GM21367 (cell line): Measurements from ENCODE around the gene ASAH2.
"Not testable (repeated sequence)": the region's sequence is repeated elsewhere in the genome, so short reads cannot be mapped to it uniquely, and the experiment has no call there.

Experiments
- ATAC-seq: cut with Tn5 transposase; IDR thresholded peaks from one replicate; pipeline ENCODE4 v1.9.1; 2021; ENCODE audit not compliant: unreplicated experiment

Gene ASAH2

DNA sequence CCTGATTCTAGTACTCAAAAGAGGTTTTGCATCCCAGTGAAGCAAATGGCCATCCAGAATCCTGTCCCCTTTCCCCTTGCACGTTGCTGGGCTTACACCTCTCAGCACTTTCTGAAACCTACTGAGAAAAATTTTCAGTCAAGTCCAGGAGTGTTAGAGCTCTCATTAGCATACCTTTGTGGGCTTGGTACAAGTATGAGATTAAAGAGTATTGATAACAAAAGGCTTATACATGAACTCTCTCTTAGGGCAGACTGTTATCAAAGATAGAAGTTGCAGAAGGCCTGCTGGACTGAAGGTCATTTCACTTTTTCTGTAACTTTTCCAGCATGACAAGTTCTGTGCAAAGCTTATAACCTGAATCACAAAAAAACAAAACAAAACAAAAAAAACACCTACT is at the start of gene ASAH2:
ASAH2 (minus strand) TSS at position 123 of the 400 bp plus-strand sequence. CDS start 2,906 bp downstream, outside the sequence.
- ATAC-seq, result no peak

DNA sequence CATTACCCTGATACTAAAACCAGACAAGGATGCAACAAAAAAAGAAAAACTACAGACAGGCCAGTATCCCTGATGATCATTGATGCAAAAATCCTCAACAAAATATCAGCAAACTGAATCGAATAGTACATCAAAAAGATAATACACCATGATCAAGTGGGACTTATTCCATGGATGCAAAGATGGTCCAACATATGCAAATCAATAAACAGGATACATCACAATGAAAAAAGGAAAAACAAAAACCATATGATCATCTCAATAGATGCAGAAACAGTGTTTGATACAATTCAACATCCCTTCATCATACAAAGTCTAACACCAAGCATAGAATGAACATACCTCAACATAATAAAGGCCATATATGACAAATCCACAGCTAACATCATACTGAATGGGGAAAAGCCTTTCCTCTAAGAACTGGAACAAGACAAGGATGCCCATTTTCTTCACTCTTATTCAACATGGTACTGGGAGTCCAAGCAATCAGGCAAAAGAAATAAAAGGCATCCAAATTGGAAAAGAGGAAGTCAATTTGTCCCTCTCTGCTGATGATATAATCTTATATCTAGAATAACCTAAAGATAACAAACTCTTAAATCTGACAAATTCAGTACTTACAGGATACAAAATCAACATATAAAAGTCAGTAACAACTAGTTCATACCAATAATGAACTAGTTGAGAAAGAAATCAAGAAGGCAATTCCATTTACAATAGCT is 48.8 kb upstream of the ASAH2 start:
- no peak for ATAC-seq

DNA sequence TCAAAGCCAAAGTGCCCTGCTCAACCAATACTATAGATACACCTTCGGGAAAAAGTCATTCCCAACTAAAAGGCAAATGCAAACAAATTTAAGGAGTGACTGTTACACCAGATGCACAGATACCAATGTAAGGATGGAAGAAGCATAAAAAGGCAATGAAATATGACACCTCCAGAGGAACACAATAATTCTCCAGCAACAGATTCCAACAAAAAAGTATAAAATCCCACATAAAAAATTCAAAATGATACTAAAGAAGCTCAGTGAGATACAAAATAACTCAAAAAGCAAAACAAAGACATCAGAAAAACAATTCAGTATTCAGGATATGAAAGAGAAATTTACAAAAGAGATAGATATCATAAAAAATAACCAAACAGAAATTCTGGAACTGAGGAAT is 44.1 kb upstream of the ASAH2 start:
- ATAC-seq, result no peak

DNA sequence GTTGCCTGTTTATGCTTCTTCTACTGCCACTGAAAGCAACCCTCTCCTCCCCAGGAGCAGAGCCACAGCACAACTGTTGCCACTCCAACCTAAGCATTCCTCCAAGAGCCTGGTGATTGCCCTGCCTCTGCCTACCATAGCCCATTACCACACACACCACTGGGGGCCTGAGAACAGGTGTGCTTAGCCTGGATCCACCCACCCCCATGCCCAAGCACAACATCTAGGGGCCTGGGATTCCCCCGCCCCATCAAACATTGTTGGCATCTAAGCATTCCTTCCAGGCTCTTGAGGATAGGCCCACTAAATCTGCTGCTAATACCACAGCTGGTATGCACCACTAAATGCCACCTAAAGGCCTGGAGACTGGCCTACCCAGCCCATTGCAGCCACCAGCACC is 43.3 kb upstream of the ASAH2 start:
- no peak for ATAC-seq

DNA sequence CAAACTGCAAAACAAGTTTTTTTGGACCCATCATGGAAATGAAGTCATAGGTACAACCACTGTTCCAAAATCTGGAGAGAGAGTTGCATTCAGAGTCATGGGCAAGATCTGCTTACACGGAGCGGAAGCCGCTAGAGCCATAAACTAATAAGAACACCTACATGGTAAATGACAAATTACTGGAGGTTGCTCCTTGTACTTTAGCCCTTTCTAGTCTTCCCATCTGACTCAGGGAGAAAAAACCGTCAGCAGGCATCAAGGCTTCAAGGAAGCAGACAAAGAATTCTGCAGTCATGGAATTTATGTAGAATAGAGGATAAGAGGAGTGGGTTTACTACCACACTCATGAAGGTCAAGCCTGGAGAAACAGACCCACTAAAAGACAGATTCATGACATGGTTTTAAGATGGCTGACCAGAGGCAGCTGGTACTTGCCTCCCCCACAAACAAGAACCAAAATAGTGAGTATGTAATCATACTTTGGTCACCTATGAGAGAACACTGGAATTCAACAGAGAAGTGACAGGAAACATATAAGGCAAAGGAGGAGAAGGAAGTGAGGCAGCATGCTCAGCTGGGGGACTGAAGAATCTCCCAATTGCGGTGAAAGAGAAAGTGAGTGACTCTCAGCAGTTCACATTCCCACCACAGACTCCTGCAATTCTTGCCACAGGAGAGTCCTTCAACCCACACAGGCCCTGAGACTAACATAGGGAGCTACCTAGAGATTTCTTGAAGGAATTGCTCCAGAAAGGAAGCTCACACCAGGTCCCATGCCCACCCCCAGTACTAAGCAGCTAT is 42.4 kb upstream of the ASAH2 start:
- ATAC-seq, result no peak

DNA sequence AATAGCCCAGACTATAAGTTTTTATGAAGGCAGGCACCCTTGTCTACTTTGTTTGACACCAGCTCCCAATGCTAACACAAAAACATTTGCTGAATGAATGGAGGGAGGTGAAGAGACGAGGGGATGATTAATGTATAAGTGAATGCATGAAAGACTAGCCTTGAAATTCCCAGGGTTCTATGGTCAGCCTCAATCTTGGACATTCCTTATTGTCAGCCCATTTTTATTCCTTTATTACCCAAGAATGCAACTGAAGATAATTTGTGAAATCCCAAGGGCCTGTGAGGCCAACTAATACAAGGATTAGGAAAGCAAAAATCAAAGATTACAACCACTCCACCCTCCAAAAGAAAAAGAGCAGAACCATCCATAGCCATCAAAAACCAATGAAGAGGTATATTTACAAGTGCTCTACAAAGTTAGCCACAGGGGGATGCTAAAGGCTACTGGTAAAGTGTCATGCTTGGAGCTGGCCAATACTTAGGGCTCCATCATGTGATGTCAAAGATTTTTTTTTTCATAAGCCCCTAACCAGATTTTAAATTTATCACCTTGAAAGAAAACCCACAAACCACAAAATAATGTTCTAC is 40.0 kb upstream of the ASAH2 start:
- ATAC-seq, result no peak

DNA sequence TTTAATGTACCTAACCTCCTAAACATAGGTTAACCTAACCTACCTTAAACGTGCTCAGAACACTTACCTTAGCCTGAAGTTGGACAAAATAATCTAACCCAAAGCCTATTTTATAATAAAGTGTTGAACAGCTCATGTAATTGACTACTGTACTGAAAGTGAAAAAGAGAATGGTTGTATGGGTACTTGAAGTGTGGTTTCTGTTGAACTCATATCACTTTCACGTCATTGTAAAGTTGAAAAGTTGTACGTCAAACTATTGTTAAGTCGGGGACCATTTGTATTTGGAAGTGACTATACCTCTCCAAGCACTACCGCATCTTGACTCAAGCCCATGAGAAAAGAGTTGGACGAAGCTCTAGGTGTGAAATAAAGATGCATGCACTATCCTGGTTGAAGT is 37.9 kb upstream of the ASAH2 start:
- ATAC-seq, result no peak

DNA sequence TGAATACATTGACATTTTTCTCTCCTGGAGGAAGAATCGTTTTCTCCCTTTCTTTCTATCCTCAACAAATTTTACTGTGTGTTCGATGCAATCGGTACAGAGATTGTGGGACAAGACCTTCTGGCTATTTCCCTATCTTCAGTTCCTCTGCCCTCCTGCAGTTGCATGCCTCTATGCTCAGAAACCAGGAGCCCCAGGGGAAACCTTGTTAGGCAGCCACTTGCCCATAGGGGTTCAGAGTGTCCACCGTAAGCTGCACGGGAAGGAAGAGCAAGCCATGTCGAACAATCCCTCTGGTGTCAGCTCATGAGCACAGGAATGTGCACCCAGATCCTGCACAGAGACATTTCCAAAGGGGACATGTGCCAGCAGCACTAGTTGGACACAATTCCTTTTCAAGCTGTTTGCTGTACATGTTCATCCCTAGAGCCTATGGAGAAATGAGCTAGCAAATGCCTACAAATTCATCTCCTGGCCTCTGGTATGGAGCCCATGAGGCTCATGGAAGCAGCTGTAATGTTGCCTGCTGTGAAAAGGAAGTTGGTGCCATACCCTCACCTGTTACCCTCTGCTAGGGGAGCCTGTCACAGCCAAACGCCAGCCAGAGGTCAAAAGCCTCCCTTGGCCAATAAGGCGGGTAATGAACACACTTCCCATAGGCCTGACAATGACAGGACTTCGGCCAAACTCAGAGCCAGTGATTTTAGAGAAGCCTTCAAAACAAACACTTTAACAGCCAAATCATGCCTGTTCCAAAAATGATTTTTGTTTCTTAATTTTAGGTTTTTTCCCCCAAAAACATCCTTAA is 35.9 kb upstream of the ASAH2 start:
- no peak for ATAC-seq

DNA sequence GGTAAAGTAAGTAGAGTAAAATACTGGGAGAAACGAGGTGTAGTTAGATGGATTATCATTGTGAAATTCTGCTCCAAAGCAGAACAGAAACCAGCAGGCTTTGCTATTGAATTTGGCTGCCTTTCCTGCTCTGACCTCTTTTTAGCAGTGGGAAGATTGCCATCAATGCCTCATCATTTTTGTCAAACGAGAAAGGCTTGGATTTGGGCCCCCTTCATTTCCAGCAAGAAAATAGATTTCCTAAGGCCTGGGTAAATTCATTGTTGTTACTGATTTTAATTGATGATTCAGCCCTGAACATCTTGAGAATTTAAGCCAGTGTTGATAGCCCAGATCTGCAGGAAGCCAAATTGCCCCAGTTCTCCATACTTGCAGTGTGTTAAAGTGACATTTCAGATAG is 35.2 kb upstream of the ASAH2 start:
- no peak for ATAC-seq

DNA sequence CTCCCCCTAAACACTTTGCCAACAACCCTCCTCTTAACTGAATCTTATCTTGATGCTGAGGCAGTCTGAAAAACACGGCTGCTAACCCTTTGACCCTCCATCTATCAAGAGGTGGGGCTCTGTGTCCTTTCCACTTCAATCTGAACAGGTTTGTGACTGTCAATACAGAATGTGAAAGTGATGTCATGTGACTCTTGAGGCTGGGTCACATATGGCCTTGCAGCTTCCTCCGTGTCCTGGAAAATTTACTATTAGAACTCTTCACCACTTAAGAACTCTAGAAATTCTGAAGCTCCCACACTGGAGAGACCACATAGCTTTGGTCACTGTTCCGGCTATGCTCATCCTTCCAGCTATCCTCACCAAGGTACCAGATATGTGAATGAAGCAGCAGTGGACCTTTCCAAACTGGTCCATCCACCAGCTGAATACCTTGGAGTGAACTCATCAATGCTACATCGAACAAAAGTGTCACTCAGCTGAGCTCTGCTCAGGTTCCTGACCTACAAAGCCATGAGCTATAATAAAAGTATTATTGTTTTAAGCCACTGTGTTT is 30.7 kb upstream of the ASAH2 start:
- no peak for ATAC-seq

DNA sequence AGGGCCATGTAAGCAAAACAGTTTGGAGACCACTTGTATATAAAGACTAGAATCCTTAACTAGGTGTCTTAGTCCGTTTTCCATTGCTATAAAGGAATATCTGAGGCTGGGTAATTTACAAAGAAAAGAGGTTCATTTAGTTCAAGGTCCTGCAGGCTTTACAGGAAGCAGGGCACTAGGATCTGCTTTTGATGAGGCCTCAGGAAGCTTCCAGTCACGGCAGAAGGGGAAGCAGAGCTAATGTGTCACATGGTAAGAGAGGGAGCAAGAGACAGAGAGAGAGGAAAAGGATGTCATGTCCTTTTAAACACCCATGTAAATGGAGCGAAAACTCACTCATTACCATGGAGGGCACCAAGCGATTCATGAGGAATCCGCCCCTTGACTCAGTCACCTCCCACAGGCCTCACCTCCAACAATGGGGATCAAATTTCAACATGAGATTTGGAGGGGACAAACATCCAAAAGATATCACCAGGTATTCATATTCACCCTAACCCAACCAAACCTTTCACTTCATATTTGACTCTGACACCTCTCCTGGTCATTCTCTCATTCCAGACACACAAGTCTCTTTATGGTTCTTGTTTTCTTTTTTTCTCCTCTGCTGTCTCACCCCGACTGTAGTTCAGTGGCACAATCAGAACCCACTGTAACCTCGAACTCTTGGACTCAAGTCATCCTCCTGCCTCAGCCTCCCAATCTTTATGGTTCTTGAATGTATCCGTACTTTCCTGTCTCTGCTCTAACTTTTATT is 30.1 kb upstream of the ASAH2 start:
- no peak for ATAC-seq

DNA sequence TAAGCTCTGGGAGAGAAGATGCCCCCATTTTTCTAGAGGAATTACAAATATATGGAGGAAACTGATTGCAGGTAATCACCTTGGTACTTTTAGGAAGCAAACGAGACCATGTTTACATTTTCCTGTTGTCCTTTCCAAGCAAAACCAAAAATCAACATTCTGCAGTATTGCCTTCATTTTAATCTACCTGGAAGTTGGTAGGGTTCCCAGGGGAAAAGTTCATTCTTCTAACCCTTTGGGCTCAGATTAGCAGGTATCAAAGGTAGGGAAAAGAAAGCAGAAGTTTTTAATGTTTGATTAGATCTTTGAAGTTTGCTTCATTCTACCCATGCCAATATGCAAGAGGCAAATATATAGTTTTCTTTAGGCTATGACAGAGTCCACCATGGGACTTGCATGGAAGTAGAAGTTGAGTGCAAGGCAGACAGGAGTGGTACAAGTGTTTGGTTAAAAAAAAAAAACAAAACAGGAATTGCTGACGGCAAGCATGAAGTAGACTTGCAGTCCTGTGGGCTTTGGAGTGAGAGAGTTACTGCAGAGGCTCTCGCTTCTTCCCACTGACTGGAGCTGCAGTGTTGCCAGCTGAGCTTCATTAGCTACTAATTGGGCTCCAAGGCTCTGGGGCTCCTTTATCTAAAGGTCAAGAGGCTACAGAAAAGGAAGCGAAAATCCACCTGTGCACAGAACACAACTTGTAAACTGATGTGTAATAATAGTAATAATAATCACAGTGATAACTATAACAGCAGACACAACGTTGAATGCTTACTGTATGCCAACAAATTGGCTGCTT is 28.9 kb upstream of the ASAH2 start:
- ATAC-seq, result no peak

DNA sequence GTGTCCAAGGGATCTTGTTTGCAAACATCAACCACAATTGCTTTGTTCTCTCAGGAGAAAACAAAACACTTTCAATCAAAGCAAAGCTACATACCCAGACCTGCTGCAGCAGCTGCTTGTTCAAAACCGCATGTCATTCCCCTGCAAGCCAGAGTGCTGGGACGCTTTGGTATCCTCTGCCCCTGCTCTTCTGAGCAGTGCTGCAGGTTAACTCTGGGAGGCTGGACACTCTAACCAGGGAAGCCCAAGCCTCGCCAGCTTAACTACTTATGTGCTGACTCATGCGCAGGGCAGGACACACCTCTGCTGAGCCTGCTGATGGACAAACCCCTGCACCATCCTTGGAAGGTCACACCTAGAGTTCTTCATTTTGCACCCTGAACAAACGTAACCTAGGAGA is 28.2 kb upstream of the ASAH2 start:
- ATAC-seq, result no peak

DNA sequence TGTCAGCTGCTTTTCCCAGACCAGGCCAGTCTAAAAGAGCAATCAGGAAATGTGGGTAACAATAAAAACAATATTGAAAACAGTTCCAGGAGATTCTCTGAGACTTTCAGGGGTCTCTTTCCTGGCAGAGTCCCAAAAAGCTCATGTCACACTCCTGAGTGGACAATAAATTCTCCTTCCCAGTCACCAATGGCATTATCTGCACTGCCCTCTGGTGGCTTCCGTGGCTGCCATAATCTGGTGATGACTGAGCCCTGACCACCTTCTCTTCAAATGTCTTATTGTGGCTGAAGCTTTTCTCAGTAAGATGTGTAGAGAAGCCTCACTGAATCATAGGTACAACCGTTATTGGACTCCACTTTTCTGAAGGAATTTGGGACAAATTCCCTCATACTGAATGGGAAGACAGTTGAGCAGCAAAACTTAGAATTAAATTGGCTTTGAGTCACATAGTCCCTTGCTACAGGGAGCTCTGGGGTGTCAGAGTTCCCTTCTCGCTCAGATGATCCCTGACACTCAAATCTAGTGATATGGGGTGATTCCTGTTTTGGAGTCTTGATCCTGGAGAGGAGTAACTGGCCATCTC is 24.4 kb upstream of the ASAH2 start:
- peak; percentile 67 for ATAC-seq

DNA sequence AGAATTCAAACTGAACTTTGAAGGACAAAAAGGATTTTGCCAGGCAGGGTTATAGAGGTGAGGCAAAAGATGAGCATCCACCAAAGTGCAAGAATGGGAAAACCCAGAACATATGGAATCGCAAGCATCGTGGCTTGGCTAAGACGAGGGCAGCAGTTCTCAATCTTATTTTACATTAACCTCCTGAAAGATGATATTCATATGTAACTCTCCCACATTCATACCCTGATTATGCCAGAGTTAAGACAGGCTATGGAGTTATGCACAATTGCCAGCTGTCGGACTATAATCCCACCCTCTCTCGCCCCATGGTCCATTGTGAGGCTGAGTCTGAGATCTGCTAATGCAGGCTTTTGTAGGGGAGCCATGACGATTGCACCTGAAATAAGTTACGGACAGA is 21.2 kb upstream of the ASAH2 start:
- no peak for ATAC-seq

DNA sequence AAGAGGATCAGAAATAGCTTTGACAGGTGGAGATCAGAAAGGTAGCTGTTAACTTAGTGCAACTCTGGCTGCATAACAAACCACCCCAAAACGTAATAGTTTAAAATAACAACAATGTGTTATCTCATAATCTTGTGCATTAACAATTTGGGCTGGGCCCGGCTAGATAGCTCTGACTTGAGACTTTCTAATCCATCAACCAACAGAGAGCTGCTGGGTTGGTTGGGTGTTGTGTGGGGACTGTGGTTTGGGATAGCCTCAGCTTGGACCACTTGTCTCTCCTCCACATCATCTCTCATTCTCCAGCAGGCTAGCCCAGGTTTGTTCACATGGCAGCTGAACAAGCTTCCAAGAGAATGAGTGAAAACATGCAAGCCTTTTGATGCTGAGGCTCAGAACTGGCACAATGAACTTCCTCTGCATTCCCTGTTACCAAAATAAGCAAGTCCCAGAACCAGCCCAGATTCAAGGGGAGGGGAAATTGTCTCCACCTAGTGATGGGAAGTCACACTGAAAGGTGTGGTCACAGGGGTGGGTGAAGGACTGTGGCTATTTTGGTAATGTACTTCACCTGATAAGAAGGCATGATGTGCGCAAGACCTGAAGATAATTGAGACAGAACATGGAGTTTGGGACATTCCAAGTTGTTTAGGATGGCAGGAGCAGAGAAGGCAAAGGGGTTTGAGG is 20.4 kb upstream of the ASAH2 start:
- no peak for ATAC-seq

DNA sequence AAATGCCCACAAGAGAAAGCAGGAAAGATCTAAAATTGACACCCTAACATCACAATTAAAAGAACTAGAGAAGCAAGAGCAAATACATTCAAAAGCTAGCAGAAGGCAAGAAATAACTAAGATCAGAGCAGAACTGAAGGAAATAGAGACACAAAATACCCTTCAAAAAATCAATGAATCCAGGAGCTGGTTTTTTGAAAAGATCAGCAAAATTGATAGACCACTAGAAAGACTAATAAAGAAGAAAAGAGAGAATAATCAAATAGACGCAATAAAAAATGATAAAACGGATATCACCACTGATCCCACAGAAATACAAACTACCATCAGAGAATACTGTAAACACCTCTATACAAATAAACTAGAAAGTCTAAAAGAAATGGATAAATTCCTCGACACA is 16.6 kb upstream of the ASAH2 start:
- not testable (repeated sequence) for ATAC-seq

DNA sequence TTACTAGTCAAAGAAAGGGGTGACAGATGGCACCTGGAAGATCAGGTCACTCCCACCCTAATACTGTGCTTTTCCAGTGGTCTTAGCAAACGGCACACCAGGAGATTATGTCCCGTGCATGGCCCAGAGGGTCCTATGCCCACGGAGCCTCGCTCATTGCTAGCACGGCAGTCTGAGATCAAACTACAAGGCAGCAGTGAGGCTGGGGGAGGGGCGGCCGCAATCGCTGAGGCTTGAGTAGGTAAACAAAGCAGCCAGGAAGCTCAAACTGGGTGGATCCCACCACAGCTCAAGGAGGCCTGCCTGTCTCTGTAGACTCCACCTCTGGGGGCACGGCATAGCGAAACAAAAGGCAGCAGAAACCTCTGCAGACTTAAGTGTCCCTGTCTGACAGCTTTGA is 11.3 kb upstream of the ASAH2 start:
- not testable (repeated sequence) for ATAC-seq
